ENCODE results near the gene RCBTB1.

RCBTB1 gene

DNA sequence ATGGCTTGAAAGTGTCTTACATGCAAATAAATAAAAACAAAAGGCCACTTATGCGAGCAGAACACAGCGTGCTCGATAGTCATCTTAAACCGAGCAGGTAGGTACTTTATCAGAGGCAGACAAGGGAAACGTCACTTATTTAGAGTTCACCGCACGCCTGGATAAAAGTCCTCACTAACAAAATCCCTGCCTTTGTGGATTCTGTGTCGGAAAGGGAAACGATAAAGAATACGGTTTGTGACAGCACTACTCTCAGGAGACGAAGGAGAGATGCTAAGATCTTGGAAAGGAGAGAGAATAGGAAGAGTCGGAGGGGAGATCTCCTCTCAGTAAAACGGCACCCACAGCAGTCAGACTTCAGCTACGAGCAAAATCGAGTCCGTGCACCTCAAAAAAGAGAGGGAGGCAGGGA, 581 bp downstream of the RCBTB1 start:
- TF ChIP-seq ZNF274 (IDR thresholded peaks at IDR 0.05; ENCODE audit: low read depth, low read length), result no peak
- no peak for TF ChIP-seq SUZ12 (IDR thresholded peaks at IDR 0.05; ENCODE audit: extremely low read depth, insufficient read depth, insufficient read length)
- no peak for TF ChIP-seq YY1 (IDR thresholded peaks at IDR 0.05; ENCODE audit: insufficient read depth, insufficient read length)
- H3K27me3 ChIP-seq (ENCODE audit: insufficient read depth, insufficient read length), result no peaks in the 10 kb centered on the region
- no peaks in the 10 kb centered on the region for H3K9me3 ChIP-seq (ENCODE audit: insufficient read depth, low read length)
- peak overlapping the region; percentile 54 for H3K4me3 ChIP-seq (ENCODE audit: insufficient read length, low read depth)
- peak overlapping the region; percentile 72 for H3K9ac ChIP-seq (ENCODE audit: insufficient read length, low read depth)
- H3K4me1 ChIP-seq (ENCODE audit: insufficient read depth, insufficient read length), result no peaks in the 10 kb centered on the region
- no peak for DNase-seq (ENCODE audit: low read depth, low spot score)
- peaks cover 3% of the 10 kb centered on the region for H3K36me3 ChIP-seq (ENCODE audit: insufficient read depth, insufficient read length, low read length)

DNA sequence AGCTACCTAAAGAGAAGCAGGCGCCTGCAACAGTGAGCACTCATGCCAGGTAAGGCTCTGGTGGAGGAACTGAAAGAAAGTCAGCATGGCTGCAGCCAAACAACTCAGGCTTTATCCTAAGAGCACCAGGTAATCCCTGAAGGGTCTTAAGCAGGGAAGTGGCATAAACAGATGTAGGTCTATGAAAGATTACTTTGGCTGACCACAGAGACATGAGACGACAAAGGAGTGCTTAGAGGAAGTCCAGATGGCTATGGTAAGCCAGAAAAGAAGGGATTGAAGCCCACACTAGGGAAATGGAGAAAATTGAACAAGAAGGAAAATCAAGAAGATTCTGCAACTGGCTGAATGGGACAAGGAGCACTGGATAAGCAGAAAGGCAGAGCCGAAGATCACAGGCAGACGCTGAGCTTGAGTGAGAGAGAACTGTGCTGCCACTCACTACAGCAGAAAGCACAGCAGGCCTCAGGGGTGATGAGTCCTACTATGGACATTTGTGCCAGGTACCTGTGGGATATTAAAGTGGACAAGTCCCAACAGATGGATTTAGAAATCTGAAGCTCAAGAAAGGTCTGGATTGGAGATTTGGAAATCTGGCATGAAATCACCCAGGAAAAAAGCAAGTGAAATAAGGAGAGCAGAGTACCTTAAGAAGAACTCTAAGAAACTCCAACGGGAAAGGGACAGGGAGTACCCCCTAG, 4.2 kb downstream of the RCBTB1 start:
- peaks cover 3% of the 10 kb centered on the region for H3K36me3 ChIP-seq (ENCODE audit: insufficient read depth, insufficient read length, low read length)
- no peak for DNase-seq (ENCODE audit: low read depth, low spot score)
- H3K9me3 ChIP-seq (ENCODE audit: insufficient read depth, low read length), result no peaks in the 10 kb centered on the region
- no peaks in the 10 kb centered on the region for H3K27me3 ChIP-seq (ENCODE audit: insufficient read depth, insufficient read length)
- no peak overlapping the region for H3K9ac ChIP-seq (ENCODE audit: insufficient read length, low read depth)
- TF ChIP-seq SUZ12 (IDR thresholded peaks at IDR 0.05; ENCODE audit: extremely low read depth, insufficient read depth, insufficient read length) (no peak), ZNF274 (IDR thresholded peaks at IDR 0.05; ENCODE audit: low read depth, low read length) (no peak), YY1 (IDR thresholded peaks at IDR 0.05; ENCODE audit: insufficient read depth, insufficient read length) (no peak)
- no peak overlapping the region for H3K4me3 ChIP-seq (ENCODE audit: insufficient read length, low read depth)
- no peaks in the 10 kb centered on the region for H3K4me1 ChIP-seq (ENCODE audit: insufficient read depth, insufficient read length)

GRCh38 chr13:49579501-49579900, 5.9 kb downstream of the RCBTB1 start:
- Histone ChIP-seq H3K9ac (ENCODE audit: insufficient read length, low read depth) (no peak overlapping the region), H3K27me3 (ENCODE audit: insufficient read depth, insufficient read length) (no peaks in the 10 kb centered on the region), H3K36me3 (ENCODE audit: insufficient read depth, insufficient read length, low read length) (peaks cover 3% of the 10 kb centered on the region), H3K4me1 (ENCODE audit: insufficient read depth, insufficient read length) (no peaks in the 10 kb centered on the region), H3K9me3 (ENCODE audit: insufficient read depth, low read length) (no peaks in the 10 kb centered on the region), H3K4me3 (ENCODE audit: insufficient read length, low read depth) (no peak overlapping the region)
- TF ChIP-seq YY1 (IDR thresholded peaks at IDR 0.05; ENCODE audit: insufficient read depth, insufficient read length) (no peak), SUZ12 (IDR thresholded peaks at IDR 0.05; ENCODE audit: extremely low read depth, insufficient read depth, insufficient read length) (no peak), ZNF274 (IDR thresholded peaks at IDR 0.05; ENCODE audit: low read depth, low read length) (no peak)
- DNase-seq (ENCODE audit: low read depth, low spot score), result no peak

GRCh38 chr13:49571299-49572240, 13.8 kb downstream of the RCBTB1 start:
- H3K36me3 ChIP-seq (ENCODE audit: insufficient read depth, insufficient read length, low read length), result no peaks in the 10 kb centered on the region
- H3K9ac ChIP-seq (ENCODE audit: insufficient read length, low read depth), result no peak overlapping the region
- DNase-seq (ENCODE audit: low read depth, low spot score), result no peak
- H3K27me3 ChIP-seq (ENCODE audit: insufficient read depth, insufficient read length), result no peaks in the 10 kb centered on the region
- TF ChIP-seq YY1 (IDR thresholded peaks at IDR 0.05; ENCODE audit: insufficient read depth, insufficient read length) (no peak), SUZ12 (IDR thresholded peaks at IDR 0.05; ENCODE audit: extremely low read depth, insufficient read depth, insufficient read length) (no peak), ZNF274 (IDR thresholded peaks at IDR 0.05; ENCODE audit: low read depth, low read length) (no peak)
- no peaks in the 10 kb centered on the region for H3K4me1 ChIP-seq (ENCODE audit: insufficient read depth, insufficient read length)
- H3K4me3 ChIP-seq (ENCODE audit: insufficient read length, low read depth), result no peak overlapping the region
- H3K9me3 ChIP-seq (ENCODE audit: insufficient read depth, low read length), result no peaks in the 10 kb centered on the region

DNA sequence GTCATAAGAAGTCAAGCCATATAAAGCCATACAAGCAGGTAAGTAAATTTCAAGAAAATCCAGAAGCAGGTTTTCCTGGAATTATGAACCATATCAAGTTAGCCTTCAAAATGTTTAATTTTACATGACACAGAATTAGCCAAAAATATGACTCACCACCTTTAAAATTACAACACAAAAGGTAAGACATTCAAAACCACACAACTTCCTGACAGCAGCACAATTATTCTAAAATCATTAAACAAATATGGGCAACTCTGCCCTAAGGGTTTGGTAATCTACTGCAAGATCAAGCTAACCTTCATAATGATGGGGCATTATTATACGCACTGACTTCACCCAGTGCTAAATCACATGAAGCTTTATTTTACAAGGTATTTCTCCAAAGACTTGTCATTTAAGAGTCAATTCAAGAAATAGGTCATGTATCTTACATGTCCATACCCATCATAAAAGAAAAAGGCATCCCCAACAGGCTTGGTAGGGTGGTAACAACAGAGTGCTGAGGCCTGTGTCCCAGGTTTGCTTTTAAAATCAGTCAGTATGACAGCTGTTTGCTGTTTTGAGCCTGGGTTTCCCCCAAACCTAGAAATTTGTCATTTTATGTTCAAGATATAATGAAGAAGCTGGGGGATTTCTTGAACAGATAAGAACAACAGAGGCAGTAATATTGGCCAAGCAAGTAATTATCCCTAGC, 15.2 kb downstream of the RCBTB1 start:
- Histone ChIP-seq H3K27me3 (ENCODE audit: insufficient read depth, insufficient read length) (no peaks in the 10 kb centered on the region), H3K9ac (ENCODE audit: insufficient read length, low read depth) (no peak overlapping the region), H3K4me1 (ENCODE audit: insufficient read depth, insufficient read length) (no peaks in the 10 kb centered on the region), H3K9me3 (ENCODE audit: insufficient read depth, low read length) (no peaks in the 10 kb centered on the region), H3K36me3 (ENCODE audit: insufficient read depth, insufficient read length, low read length) (no peaks in the 10 kb centered on the region), H3K4me3 (ENCODE audit: insufficient read length, low read depth) (no peak overlapping the region)
- no peak for DNase-seq (ENCODE audit: low read depth, low spot score)
- no peak for TF ChIP-seq YY1 (IDR thresholded peaks at IDR 0.05; ENCODE audit: insufficient read depth, insufficient read length)
- no peak for TF ChIP-seq ZNF274 (IDR thresholded peaks at IDR 0.05; ENCODE audit: low read depth, low read length)
- no peak for TF ChIP-seq SUZ12 (IDR thresholded peaks at IDR 0.05; ENCODE audit: extremely low read depth, insufficient read depth, insufficient read length)

GRCh38 chr13:49567491-49567890, 17.9 kb downstream of the RCBTB1 start:
- no peak for DNase-seq (ENCODE audit: low read depth, low spot score)
- no peak overlapping the region for H3K9ac ChIP-seq (ENCODE audit: insufficient read length, low read depth)
- H3K4me3 ChIP-seq (ENCODE audit: insufficient read length, low read depth), result no peak overlapping the region
- no peak for TF ChIP-seq SUZ12 (IDR thresholded peaks at IDR 0.05; ENCODE audit: extremely low read depth, insufficient read depth, insufficient read length)
- TF ChIP-seq ZNF274 (IDR thresholded peaks at IDR 0.05; ENCODE audit: low read depth, low read length), result no peak
- TF ChIP-seq YY1 (IDR thresholded peaks at IDR 0.05; ENCODE audit: insufficient read depth, insufficient read length), result no peak
- H3K27me3 ChIP-seq (ENCODE audit: insufficient read depth, insufficient read length), result no peaks in the 10 kb centered on the region
- H3K9me3 ChIP-seq (ENCODE audit: insufficient read depth, low read length), result no peaks in the 10 kb centered on the region
- H3K4me1 ChIP-seq (ENCODE audit: insufficient read depth, insufficient read length), result no peaks in the 10 kb centered on the region
- no peaks in the 10 kb centered on the region for H3K36me3 ChIP-seq (ENCODE audit: insufficient read depth, insufficient read length, low read length)
